Measurements from ENCODE around the gene BMAL1.

Gene BMAL1

DNA sequence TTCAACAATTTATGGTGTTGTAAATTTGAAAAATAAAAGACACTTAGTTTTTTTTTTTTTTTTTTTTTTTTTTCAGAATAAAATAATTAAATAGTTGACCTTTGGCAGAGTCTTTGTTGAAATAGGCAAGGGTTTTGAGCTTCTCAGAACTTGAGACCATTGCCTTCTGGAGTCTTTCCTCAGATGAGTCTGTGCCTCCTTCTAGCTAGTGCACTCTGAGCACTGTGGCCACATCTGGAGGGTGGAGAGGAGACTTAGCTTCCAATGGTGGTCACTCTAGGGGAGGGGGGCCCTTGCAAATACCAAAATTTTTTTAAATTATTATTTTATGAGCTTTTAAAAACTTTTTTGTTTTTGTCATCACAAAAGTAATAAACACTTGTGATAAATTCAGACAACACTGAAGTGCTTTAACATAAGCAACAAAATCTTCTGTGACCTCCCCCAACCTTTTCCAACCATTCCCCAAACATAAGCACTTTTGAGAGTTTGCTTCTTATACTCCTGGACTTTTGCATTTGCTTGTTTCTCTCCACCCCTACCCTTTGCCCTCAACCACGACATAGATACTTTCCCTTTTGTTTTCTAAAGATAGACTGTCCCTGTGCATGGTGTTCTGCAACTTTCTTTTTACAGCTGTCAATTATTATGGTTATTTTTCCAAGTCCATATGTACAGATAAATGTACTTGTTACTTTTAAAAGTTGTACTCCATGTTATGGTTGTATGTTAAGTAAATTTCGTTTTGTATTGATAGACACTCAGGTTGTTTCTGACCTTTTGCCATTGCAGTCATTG lies 41.1 kb downstream of the BMAL1 start:
- no peak for DNase-seq (ENCODE audit: low read depth)
- no peak overlapping the region for H3K4me3 ChIP-seq (ENCODE audit: low read length)
- TF ChIP-seq CTCF (IDR thresholded peaks at IDR 0.05; ENCODE audit: insufficient read depth, low read depth, low read length, missing control alignments) = no peak

GRCh38 chr11:13320688-13321087 lies 43.1 kb downstream of the BMAL1 start:
- TF ChIP-seq CTCF (IDR thresholded peaks at IDR 0.05; ENCODE audit: insufficient read depth, low read depth, low read length, missing control alignments) = no peak
- DNase-seq (ENCODE audit: low read depth) = no peak
- H3K4me3 ChIP-seq (ENCODE audit: low read length) = no peak overlapping the region

DNA sequence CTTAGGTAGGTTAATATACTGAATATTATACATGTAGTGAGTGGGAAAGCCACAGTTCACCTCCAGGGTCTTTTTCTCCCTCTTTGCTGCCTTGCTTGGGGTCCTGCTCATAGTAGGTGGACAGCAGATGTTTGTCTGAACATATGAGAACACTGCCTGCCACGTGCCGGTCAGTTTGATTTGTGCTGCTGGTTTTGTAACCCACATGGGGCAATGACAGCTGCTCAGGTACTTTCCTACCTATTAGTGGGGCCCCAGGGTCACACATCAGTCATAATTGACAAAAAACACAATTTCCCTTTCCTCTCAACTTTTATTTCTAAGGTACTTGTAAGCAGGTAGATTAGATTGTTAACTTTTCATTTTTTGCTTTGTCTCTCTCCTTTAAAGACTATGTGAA lies 43.8 kb downstream of the BMAL1 start:
- no peak for TF ChIP-seq CTCF (IDR thresholded peaks at IDR 0.05; ENCODE audit: insufficient read depth, low read depth, low read length, missing control alignments)
- H3K4me3 ChIP-seq (ENCODE audit: low read length) = no peak overlapping the region
- DNase-seq (ENCODE audit: low read depth) = no peak

DNA sequence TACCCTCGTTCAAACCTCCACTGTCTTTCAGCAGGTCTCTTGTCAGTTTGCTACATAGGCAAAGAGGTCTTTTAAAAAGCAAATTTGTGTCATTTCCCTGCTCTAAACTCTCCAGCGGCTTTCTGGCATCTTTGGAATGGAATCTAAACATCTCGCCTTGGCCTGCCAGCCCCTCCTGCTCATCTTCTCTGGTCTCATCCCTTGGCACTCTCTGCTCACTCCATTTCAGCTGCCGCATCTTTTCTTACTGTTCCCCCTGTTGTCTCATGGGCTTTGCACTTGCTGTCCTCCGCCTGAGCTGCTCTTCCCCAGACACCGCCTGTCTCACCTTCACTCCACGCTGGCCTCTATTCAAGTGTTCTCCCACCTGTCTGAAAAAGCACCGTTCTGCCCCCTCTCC lies 46.6 kb downstream of the BMAL1 start:
- H3K4me3 ChIP-seq (ENCODE audit: low read length) = no peak overlapping the region
- DNase-seq (ENCODE audit: low read depth) = no peak
- no peak for TF ChIP-seq CTCF (IDR thresholded peaks at IDR 0.05; ENCODE audit: insufficient read depth, low read depth, low read length, missing control alignments)

- no peak overlapping the region for H3K4me3 ChIP-seq (ENCODE audit: low read length)
- no peak for TF ChIP-seq CTCF (IDR thresholded peaks at IDR 0.05; ENCODE audit: insufficient read depth, low read depth, low read length, missing control alignments)
- no peak for DNase-seq (ENCODE audit: low read depth)
These were observed 47.1 kb downstream of the BMAL1 start for GRCh38 chr11:13324709-13325108.

GRCh38 chr11:13327421-13327820 lies 49.8 kb downstream of the BMAL1 start:
- no peak for TF ChIP-seq CTCF (IDR thresholded peaks at IDR 0.05; ENCODE audit: insufficient read depth, low read depth, low read length, missing control alignments)
- no peak overlapping the region for H3K4me3 ChIP-seq (ENCODE audit: low read length)
- no peak for DNase-seq (ENCODE audit: low read depth)

- no peak overlapping the region for H3K4me3 ChIP-seq (ENCODE audit: low read length)
- DNase-seq (ENCODE audit: low read depth) = no peak
- no peak for TF ChIP-seq CTCF (IDR thresholded peaks at IDR 0.05; ENCODE audit: insufficient read depth, low read depth, low read length, missing control alignments)
These were observed 50.7 kb downstream of the BMAL1 start for GRCh38 chr11:13328286-13328685.
